NCI-H82 treated with DMSO at 0.1 percent for 48 hours (cell line): ENCODE results near the gene OLIG1.

Experiments
- DNase-seq: peaks from one replicate; lab custom pipeline; 2025; ENCODE audit not compliant: unreplicated experiment; lab: John Stamatoyannopoulos, UW

Gene OLIG1

DNA sequence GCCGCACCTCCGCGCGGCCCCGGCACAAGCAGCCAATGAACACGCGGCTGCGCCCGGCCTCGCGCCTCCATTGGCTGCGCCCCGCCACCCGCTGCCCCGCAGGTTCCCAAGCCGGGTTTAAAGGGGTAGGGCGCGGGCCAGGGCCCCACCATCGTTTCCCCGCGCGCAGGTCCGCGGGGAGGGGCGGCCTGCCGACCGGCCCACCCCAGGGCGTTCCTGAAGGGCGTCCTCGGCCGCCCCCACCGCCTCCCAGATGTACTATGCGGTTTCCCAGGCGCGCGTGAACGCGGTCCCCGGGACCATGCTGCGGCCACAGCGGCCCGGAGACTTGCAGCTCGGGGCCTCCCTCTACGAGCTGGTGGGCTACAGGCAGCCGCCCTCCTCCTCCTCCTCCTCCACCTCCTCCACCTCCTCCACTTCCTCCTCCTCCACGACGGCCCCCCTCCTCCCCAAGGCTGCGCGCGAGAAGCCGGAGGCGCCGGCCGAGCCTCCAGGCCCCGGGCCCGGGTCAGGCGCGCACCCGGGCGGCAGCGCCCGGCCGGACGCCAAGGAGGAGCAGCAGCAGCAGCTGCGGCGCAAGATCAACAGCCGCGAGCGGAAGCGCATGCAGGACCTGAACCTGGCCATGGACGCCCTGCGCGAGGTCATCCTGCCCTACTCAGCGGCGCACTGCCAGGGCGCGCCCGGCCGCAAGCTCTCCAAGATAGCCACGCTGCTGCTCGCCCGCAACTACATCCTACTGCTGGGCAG lies at the start of gene OLIG1:
Gene OLIG1, plus strand, starts transcription at position 148 of the 750 bp plus-strand sequence. Its CDS starts 106 bp downstream, at position 254.
- DNase-seq = no peak

- DNase-seq = no peak
These were observed 49.3 kb upstream of the OLIG1 start for GRCh38 chr21:33020558-33021100.

GRCh38 chr21:33021150-33021549 lies 48.8 kb upstream of the OLIG1 start:
- no peak for DNase-seq

GRCh38 chr21:33021667-33022066 lies 48.3 kb upstream of the OLIG1 start:
- DNase-seq = no peak

DNA sequence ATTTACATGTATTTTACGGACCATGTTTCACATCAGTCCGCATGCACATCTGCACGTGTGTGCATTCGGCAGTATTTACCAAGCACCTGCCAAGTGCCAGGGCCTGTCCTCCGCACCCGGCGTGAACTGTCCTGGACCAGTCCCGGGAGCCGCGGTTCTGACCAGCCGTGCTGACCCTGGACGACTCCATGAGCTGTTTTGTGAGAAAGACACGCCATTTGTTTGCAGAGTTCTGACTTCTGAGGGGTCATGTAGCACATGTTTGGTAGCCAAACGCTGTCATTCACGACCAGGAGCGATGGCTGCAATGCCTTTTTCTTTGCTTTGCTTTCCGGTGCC lies 47.5 kb upstream of the OLIG1 start:
- no peak for DNase-seq

GRCh38 chr21:33022828-33023573 lies 46.9 kb upstream of the OLIG1 start:
- no peak for DNase-seq

DNA sequence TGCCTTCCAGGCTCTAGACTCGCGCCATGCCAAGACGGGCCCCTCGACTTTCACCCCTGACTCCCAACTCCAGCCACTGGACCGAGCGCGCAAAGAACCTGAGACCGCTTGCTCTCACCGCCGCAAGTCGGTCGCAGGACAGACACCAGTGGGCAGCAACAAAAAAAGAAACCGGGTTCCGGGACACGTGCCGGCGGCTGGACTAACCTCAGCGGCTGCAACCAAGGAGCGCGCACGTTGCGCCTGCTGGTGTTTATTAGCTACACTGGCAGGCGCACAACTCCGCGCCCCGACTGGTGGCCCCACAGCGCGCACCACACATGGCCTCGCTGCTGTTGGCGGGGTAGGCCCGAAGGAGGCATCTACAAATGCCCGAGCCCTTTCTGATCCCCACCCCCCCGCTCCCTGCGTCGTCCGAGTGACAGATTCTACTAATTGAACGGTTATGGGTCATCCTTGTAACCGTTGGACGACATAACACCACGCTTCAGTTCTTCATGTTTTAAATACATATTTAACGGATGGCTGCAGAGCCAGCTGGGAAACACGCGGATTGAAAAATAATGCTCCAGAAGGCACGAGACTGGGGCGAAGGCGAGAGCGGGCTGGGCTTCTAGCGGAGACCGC lies 46.3 kb upstream of the OLIG1 start:
- DNase-seq = no peak

GRCh38 chr21:33024201-33025103 lies 45.5 kb upstream of the OLIG1 start:
- DNase-seq = no peak

DNA sequence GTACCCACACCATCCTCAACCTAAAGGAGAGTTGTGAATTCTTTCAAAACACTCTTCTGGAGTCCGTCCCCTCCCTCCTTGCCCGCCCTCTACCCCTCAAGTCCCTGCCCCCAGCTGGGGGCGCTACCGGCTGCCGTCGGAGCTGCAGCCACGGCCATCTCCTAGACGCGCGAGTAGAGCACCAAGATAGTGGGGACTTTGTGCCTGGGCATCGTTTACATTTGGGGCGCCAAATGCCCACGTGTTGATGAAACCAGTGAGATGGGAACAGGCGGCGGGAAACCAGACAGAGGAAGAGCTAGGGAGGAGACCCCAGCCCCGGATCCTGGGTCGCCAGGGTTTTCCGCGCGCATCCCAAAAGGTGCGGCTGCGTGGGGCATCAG lies 44.8 kb upstream of the OLIG1 start:
- DNase-seq = peak; percentile 25

DNA sequence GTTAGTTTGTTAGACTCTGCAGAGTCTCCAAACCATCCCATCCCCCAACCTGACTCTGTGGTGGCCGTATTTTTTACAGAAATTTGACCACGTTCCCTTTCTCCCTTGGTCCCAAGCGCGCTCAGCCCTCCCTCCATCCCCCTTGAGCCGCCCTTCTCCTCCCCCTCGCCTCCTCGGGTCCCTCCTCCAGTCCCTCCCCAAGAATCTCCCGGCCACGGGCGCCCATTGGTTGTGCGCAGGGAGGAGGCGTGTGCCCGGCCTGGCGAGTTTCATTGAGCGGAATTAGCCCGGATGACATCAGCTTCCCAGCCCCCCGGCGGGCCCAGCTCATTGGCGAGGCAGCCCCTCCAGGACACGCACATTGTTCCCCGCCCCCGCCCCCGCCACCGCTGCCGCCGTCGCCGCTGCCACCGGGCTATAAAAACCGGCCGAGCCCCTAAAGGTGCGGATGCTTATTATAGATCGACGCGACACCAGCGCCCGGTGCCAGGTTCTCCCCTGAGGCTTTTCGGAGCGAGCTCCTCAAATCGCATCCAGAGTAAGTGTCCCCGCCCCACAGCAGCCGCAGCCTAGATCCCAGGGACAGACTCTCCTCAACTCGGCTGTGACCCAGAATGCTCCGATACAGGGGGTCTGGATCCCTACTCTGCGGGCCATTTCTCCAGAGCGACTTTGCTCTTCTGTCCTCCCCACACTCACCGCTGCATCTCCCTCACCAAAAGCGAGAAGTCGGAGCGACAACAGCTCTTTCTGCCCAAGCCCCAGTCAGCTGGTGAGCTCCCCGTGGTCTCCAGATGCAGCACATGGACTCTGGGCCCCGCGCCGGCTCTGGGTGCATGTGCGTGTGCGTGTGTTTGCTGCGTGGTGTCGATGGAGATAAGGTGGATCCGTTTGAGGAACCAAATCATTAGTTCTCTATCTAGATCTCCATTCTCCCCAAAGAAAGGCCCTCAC lies 44.2 kb upstream of the OLIG1 start, which contains the start of gene OLIG2:
Gene OLIG2, plus strand, starts transcription at position 447 of the 954 bp plus-strand sequence. CDS start 928 bp downstream, outside the sequence.
- DNase-seq = peak; percentile 95

DNA sequence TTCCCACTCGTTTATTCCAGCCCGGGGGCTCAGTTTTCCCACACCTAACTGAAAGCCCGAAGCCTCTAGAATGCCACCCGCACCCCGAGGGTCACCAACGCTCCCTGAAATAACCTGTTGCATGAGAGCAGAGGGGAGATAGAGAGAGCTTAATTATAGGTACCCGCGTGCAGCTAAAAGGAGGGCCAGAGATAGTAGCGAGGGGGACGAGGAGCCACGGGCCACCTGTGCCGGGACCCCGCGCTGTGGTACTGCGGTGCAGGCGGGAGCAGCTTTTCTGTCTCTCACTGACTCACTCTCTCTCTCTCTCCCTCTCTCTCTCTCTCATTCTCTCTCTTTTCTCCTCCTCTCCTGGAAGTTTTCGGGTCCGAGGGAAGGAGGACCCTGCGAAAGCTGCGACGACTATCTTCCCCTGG lies 43.5 kb upstream of the OLIG1 start:
- no peak for DNase-seq

GRCh38 chr21:33026878-33027400 lies 43.0 kb upstream of the OLIG1 start:
- DNase-seq = no peak

DNA sequence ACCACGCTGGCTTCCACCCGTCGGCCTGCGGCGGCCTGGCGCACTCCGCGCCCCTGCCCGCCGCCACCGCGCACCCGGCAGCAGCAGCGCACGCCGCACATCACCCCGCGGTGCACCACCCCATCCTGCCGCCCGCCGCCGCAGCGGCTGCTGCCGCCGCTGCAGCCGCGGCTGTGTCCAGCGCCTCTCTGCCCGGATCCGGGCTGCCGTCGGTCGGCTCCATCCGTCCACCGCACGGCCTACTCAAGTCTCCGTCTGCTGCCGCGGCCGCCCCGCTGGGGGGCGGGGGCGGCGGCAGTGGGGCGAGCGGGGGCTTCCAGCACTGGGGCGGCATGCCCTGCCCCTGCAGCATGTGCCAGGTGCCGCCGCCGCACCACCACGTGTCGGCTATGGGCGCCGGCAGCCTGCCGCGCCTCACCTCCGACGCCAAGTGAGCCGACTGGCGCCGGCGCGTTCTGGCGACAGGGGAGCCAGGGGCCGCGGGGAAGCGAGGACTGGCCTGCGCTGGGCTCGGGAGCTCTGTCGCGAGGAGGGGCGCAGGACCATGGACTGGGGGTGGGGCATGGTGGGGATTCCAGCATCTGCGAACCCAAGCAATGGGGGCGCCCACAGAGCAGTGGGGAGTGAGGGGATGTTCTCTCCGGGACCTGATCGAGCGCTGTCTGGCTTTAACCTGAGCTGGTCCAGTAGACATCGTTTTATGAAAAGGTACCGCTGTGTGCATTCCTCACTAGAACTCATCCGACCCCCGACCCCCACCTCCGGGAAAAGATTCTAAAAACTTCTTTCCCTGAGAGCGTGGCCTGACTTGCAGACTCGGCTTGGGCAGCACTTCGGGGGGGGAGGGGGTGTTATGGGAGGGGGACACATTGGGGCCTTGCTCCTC lies 42.3 kb upstream of the OLIG1 start:
- no peak for DNase-seq

- no peak for DNase-seq
These were observed 41.7 kb upstream of the OLIG1 start for GRCh38 chr21:33028287-33028670.

- no peak for DNase-seq
These were observed 41.1 kb upstream of the OLIG1 start for GRCh38 chr21:33028773-33029384.

GRCh38 chr21:33029385-33029921 lies 40.5 kb upstream of the OLIG1 start:
- no peak for DNase-seq

GRCh38 chr21:33029975-33030461 lies 39.9 kb upstream of the OLIG1 start:
- DNase-seq = no peak
